NCI-H146 treated with DMSO at 0.1 percent for 48 hours (cell line): ENCODE measurements around the gene NCK2.

Source experiments
- DNase-seq: peaks from one replicate; lab custom pipeline; 2025; ENCODE audit not compliant: unreplicated experiment; lab: John Stamatoyannopoulos, UW

The NCK2 gene

GRCh38 chr2:105809097-105809473 is 64.4 kb downstream of the NCK2 start:
- DNase-seq: no peak

DNA sequence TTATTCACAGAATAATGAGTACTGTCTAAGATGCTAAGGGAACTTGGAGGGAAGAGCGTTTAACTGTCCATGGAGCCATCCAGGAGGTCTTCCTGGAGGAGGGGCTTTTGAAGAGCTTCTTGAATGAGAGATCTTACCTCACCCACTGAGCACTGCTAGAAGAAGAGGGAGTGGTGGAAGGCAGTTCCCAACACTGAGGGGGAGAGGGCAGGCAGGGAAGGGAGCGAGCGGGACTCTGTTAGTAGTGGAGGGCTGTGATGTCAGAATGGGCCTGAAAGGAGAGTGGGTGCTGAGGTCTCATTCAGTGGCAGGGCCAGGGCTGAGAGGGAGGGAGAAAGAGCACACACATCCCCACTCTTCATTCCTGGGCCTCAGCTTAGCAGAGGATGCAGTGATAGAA is 65.0 kb downstream of the NCK2 start:
- DNase-seq: no peak

DNA sequence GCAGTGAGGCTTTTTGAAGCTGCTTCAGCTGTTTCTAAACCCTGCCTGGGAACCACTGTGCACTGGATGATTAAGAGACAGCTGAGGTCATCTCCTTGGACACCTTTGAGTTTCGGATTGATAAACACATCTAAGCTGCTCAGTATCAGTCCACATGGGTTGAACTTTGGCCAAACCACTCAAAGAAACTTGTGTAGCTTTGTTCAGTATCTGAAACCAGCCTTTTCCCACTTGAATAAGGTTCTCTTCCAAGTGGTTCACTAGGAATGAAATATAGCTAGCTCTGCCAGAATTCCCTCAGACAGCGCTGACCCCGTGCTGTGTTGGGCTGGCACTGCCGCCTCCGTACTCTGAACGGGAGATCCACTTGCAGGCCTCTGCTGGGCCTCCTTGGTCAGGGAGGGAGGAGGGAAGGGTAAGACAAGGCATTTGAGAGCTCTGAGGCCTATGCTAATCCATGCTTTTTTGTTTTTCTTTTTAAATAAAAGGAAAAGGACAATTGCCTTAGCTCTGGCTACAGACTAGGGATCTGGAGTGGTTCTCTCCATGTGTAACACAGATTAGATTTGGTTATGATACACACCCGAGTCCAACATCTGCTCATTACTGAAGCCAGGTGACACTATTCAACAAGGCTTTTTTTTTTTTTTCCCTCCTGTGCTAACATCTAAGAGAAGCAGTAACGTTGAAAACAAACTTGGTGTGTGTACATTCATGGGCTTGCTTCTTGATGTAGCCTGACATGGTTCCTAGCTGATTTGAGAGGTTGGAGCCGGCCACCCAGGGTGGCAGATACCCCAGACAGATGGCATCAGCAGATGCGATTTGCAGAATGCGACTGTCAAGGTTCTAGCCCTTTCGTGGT is 67.7 kb downstream of the NCK2 start:
- DNase-seq: peak; percentile 48

GRCh38 chr2:105813045-105813315 is 68.3 kb downstream of the NCK2 start:
- DNase-seq: no peak

- no peak for DNase-seq
Measured at GRCh38 chr2:105813405-105813804, 68.7 kb downstream of the NCK2 start.

DNA sequence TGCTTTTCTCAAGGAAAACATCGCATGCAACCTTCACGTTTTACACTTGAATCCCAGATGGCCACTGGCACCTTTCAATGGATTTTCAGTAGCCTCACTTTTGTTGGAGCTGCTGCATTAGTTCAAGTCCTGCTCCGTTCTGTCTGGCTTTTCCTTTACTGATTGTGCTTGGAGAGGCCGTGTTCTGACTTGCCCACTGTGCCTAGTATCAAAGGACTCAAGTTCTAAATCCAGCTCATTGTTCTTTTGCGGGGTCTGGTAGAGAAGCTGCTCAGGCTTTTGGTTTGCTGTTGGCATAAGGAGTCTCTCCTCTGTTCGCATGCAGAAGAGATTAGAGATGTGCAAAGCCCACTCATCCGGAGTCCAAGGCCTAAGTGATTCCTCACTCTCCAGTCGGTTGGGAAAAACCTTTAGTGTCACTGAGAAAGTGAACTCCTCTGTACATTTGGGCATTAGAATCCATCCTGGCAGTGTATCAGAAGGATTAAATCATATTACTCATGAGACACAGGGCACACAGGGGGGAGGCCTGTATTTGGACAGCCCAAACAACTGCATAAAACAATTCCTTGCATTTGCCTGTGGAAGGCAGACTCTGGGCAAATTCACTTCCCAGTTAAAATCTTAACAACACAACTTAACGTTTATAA is 69.7 kb downstream of the NCK2 start:
- DNase-seq: no peak

DNA sequence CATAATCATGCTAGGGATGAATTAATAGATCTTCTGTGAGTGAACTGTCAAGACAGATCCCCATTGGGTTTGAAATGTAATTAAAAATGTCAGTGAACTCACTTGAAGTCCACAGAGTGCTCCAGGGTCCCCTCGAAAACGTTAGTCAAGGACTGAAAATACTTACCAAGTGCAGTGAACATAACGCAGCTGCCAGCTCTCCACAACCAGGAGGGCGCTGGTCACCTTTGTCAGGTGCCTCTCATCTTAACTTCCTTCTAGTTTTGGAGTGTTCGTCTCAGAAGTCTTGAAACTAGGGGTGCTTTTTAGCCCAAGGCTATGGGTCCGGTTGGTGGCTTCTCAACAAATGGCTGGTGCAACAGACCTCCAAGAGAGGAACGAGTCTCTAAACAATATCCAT is 70.7 kb downstream of the NCK2 start:
- no peak for DNase-seq

DNA sequence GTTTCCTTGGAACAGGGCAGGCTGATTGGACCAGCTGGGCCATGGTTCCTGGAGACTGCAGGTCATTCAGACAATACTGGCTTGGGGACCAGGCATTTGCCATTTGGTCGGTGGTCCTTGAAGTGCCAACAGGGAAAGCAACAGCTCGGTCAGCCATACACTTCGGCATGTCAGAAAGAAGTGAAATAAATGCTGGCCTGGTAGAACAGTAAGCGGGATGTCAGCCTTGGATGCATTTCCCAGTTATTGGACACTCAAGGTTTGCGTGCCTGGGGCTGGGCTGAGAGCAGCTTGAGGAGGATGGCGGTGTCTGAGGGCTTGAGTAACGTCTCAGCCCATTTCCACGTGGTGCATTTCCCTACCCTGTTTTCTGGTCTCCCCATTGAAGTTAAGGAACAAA is 75.4 kb downstream of the NCK2 start:
- DNase-seq: no peak

- DNase-seq: no peak
Measured at GRCh38 chr2:105820691-105821090, 76.0 kb downstream of the NCK2 start.

DNA sequence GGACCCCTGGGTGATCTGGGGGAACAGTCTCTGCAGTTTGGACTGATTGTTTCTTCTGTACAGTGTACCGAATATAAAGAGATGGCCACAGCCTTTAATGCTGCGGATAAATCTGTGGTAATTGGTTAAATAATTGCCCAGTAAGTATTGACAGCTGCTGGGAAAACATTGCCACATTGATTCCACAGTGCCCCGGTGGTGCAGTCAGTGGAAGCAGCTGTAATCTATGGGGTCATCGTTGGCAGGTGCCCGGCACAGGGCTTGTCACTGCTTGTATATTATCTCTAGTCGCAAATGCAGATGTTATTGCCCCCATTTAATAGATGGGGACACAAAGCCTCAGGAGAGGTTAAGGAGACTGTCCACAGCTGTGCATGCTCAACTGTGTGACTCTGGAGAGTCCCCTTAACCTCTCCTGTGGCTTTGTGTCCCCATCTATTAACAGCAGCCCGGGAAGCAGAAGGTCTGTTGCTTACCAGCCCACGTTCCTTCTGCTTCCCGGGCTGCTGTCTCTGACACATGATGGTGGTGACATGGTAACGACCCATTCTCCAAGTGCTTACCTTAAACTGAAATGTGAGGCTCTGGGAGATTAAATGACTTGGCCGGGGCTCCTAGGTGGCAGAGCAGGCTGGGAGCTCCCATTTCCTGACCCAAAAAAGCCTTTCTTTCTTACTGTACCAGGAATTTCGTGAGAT is 76.9 kb downstream of the NCK2 start:
- DNase-seq: peak; percentile 75

- no peak for DNase-seq
Measured at GRCh38 chr2:105822186-105822585, 77.5 kb downstream of the NCK2 start.

DNA sequence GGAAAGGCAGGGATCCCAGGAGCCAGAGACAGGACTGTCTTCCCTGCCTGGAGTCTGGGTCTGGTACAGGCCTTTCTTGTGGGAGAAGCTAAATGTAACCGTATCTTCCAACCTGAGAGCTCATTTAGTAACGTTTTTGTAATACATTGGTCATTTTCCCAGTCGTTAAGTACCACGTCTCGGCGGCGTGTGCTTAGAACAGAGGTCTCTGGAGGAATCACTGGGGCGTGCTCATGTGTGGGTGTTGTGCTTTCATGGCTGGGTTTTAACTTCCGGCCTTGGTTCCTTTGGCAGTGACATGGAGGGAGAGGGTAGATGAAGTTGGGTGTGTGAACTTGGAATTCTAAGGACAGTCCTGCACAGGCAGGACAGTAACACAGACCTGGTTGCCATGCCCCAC is 79.7 kb downstream of the NCK2 start:
- DNase-seq: no peak

DNA sequence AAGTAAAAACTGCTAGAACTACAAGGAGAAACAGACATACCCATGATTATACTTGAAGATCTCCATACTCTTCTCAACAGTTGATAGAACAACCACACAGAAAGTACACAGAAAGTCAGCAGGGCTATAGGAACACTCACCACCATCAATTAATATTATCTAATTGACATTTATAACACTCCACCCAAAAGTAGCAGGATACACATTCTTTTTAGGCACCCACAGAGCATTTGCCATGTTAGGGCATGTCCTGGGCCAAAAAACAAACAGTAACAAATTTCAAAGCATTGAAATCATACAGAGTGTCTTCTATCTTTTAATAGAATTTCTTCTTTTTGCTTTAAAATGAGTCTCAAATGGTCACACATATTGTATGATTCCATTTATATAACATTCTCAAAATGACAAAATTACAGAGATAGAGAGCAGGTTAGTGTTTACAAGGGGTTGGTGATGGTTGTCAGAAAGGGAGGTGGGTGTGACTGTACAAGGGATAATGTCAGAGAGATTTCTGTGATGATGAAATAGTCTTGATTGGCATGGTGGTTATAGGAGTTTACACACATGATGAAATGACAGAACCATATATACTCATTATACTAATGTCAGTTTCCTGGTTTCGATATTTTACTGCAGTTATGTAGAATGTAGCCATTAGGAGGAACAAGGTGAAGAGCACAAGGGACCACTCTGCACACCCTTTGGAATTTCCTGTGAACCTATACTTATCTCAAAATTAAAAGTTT is 82.8 kb downstream of the NCK2 start:
- no peak for DNase-seq

- no peak for DNase-seq
Measured at GRCh38 chr2:105828558-105828957, 83.8 kb downstream of the NCK2 start.

DNA sequence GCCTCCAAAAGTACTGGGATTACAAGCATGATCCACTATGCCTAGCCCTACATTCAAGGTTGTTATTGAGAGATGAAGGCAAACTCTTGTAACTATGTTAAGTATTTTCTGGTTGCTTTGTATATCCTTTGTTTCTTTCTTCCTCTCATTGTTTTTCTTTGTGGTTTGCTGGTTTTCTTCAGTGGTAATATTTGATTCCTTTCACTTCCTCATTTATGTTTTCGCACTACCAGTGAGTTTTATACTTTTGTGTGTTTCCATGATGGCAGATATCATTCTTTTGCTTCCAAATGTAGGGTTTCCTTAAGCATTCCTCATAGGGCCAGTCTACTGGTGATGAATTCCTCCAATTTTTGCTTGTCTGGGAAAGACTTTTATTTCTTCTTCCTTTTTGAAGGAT is 90.2 kb downstream of the NCK2 start:
- DNase-seq: no peak

DNA sequence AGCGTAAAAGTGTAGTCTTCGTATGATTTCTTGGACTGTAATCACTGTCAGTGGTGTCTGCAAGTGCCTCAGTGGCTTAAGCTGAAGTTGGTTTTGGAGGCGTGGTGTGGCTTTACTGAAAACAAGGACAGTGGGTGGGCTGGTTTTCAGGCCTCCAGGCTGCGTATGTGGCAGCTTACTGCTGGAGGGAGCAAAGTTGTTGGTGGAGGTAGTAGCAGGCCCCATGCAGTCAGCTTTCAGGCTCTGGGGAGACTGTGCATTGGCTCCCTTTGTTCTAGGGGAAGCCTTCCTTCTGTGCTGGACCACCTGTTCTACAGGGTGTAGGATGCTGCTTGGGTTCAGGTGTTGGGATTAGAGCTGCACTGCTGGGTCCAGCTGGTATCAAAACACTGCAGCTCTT is 91.6 kb downstream of the NCK2 start:
- no peak for DNase-seq

- no peak for DNase-seq
Measured at GRCh38 chr2:105836840-105837692, 92.4 kb downstream of the NCK2 start.

- DNase-seq: no peak
Measured at GRCh38 chr2:105839793-105840192, 95.1 kb downstream of the NCK2 start.

DNA sequence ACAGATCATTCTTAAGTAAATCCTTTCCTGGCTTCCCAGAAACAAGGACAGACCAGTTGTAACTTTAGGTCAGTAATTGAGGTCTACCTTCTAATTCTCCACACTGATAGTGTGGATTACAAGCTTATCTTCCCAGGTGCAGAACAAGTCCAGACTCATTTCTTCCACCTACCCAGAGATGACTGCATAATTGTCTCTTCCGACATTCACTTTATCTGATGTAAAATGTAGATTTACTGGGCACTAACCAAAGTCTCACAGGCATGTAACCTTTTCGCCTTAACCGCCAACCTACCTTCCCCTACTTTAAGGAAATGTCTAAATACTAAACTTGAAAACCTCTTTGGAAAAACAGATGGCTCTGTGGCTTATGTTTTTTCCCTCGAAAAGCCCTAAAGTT is 96.2 kb downstream of the NCK2 start:
- no peak for DNase-seq

- DNase-seq: no peak
Measured at GRCh38 chr2:105841551-105841950, 96.8 kb downstream of the NCK2 start.

GRCh38 chr2:105842555-105842954 is 97.8 kb downstream of the NCK2 start:
- DNase-seq: no peak
